D721Med (cell line): ENCODE measurements around the gene ALOXE3.
A peak's percentile ranks its signal among the peaks of the same experiment; 100 is the strongest.

Source experiments
- DNase-seq: peaks from one replicate; pipeline ENCODE4 v3.0.0; 2011; ENCODE audit warnings: low spot score; ENCODE audit not compliant: insufficient read length
- FAIRE-seq: peaks from 2 replicates; lab custom pipeline; 2011; peaks lifted over from hg19 to GRCh38; lab: Jason Lieb, UNC
- TF ChIP-seq, protein P1 (sequence below): IDR thresholded peaks from 2 replicates; pipeline ENCODE4 v1.5.1; 2012; ENCODE audit warnings: mild to moderate bottlenecking, control low read depth; ENCODE audit not compliant: insufficient read depth; ENCODE audit errors: missing control alignments

Gene ALOXE3

DNA sequence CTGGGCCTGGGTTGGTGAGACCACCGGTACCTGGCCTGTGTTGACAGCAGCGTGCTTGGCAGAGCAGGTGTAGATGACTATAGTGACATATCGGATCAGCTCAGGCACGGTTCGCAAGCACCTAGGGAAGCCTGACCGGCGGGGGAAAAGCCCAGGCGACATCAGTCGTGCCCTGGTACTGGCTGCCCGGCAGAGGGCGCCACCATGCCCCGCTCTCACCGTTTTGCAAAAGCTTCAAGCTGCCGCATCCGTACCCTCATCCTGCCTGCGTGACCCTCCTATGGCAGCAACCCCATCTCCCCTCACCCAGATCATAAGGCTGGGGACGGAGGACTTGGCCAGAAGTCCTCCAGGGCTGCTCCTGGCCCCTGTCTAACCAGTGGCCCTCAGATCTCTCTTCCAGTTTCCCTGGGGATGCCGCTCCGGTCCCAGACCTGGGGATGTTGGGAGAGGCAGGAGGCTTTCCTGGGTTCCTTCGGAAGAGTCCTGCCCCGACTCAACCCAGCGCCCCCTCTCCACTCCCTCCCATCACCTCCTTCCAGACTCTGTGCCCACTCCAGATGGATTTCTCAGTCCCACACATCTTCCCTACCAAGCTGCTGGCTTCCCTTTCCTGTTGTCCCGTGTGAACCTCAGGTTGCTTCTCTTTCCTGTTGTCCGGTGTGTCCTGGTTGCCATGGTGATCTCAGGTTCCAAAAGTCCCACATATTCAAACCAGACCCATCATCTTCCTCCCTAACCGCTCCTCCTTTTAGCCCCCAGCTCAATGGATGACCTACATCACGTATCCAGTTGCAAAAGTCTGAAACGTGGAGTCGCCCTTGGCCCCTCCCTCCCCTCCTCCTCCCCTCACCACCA, 44.5 kb downstream of the ALOXE3 start:
- FAIRE-seq = no peak
- peak; percentile 92 for DNase-seq
- TF ChIP-seq, protein P1, sequence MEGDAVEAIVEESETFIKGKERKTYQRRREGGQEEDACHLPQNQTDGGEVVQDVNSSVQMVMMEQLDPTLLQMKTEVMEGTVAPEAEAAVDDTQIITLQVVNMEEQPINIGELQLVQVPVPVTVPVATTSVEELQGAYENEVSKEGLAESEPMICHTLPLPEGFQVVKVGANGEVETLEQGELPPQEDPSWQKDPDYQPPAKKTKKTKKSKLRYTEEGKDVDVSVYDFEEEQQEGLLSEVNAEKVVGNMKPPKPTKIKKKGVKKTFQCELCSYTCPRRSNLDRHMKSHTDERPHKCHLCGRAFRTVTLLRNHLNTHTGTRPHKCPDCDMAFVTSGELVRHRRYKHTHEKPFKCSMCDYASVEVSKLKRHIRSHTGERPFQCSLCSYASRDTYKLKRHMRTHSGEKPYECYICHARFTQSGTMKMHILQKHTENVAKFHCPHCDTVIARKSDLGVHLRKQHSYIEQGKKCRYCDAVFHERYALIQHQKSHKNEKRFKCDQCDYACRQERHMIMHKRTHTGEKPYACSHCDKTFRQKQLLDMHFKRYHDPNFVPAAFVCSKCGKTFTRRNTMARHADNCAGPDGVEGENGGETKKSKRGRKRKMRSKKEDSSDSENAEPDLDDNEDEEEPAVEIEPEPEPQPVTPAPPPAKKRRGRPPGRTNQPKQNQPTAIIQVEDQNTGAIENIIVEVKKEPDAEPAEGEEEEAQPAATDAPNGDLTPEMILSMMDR = peak; percentile 45

DNA sequence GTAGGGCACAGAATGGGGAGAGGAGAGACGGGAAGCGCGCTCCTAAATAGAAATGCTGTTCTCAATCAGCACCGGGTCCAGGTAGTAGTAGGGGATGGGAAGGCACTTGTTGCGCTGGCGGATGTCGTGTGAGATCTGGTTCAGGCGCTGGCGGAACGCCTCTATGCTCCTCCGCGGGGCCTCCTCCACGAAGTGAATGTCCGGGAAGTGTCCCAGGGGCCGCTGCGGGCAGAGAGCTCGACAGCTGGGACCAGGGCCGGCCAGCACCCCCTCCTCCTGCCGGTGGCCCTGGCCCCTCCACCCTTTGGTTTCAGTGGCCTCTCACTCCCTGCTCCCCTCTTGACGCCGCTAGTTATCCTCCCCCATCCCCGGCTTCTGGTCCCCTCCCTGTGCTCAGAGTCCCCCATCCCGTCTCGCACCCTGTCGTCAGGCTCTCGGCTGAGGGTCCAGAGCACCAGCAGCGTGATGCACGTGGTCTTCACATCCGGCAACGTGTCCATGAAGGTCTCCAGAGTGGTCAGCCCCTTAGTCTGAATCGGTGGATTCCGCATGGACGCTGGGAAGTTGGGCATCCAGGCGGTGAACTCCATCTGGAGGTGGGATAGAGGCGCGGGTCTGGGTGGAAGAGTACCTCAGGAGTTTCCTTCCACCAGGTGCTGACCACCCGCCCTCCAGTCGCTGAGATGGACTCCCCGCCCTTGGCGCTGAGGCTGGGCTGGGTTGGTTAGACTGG, 45.4 kb downstream of the ALOXE3 start:
- TF ChIP-seq, protein P1 = no peak
- DNase-seq (no peak), FAIRE-seq (no peak)

DNA sequence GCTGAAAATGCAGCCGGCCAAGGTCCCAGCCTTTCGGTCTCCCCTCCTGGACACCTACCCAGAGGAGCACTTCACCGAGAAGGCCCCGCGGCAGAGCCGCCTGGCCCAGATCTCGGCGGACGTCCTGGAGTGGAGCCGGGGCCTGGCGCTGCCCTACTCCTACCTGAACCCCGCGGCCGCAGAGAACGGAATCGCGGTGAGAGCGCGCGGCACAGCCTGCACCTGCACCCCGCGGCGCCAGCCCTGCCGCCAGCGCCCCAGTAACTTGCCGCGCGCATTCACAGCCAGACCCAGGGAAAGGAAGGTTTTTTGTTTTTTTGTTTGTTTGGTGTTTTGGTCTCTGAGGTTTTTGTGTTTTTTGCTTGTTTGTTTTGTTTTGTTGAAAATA, 46.0 kb downstream of the ALOXE3 start:
- FAIRE-seq (no peak), DNase-seq (no peak)
- TF ChIP-seq, protein P1 = no peak

DNA sequence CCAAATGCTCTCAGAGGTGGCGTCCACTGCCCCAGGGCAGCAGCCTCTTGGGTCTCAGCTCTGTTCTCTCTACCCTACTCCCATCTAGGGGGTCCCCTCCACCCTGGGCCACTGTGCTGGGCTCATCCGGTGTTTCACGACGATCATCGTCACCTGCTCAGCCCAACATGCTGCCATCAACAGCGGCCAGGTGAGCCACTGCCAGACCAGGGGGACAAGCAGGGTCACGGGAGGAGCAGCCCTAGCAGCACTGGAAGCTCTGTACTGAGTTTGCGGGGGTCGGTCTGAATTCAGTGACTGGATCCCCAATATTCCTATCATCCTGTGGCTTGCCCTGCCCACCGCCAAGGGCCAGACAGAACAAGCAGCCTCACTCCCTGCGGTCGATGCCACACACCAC, 46.8 kb downstream of the ALOXE3 start:
- TF ChIP-seq, protein P1 = no peak
- FAIRE-seq (no peak), DNase-seq (no peak)

DNA sequence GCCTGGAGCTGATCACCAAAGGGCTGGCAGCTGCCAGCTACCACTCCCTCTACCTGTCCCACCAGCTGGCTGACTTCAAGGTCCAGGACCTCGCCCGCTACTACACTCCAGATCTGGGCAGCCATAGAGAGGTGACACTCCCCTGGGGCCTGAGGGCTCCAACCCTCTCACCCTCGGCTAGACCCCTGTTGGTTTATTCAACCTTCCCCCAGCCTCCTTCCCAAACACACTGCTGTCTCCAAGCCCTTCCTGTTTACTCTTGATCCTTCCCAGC, 48.8 kb downstream of the ALOXE3 start:
- DNase-seq = no peak
- no peak for FAIRE-seq
- TF ChIP-seq, protein P1 = no peak

DNA sequence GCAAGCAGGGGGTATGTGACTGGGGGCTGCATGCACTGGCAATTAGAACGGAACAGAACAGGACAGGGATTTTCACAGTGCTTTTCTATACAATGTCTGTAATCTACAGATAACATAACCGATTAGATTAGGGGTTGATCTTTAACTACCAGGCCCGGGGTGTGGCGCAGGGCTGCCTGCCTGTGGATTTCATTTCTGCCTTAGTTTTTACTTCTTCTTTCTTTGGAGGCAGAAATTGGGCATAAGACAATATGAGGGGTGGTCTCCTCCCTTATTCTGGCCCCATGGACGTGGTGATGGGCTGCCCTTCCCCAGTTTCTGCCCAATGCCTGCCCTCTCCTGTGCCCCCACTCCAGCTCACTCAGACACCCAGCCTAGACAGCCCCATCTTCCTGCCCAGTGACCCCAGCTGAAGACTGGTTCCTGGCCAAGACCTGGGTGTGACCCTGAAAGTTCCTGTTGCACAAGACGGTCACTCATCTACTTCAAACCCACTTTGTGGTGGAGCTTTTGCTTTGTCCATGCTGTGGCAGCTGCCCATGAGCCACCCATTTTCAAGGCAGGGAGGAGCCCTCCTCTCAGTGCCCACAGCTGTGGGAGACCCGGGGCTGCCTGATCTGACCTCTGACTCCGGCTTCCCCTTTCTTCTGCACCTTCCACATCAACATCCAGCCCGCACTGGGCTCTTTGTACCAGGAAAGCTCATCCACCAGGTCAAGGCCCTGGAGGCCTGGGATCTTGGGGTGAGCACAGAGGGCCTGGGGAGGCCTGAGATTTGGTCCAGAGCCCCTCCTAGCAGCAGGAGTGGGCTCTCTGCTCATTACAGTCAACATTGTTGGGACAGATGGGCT, 49.4 kb downstream of the ALOXE3 start:
- DNase-seq (no peak), FAIRE-seq (no peak)
- TF ChIP-seq, protein P1 = no peak
